A549 treated with ZK216348 at 1 μM for 4 hours (cell line): Measurements from ENCODE around the gene PSMD6. TPM values are rescaled to one million over a fixed set of nuclear protein-coding genes. Genes with fewer than 3 reads are reported as not detected.

Experiments used
- total RNA-seq: library from RNA; stranded (reverse); fragments of 200-300 nt; extraction: Qiagen RNA extraction; gene quantifications from 5 replicates; pipeline ENCODE4 v1.2.3, GENCODE V29; 2022; ENCODE audit warnings: low read depth

The PSMD6 gene
- total RNA-seq = 74.5 to 98.9 TPM (median 77.5 TPM) in 5 replicates

GRCh38 chr3:64023187-64023860 is at the start of gene PSMD6:
Gene PSMD6 (minus strand): TSS chr3:64023494. CDS start chr3:64023419, 75 bp downstream.

Other genes starting within 250 kb of the PSMD6 start
- gene C3orf49, start 204.2 kb downstream of the PSMD6 start, total RNA-seq = not detected in 5 replicates
- gene THOC7, start 159.7 kb downstream of the PSMD6 start, total RNA-seq = 53.1 to 102 TPM (median 56.5 TPM) in 5 replicates
- gene ATXN7, start 159.6 kb downstream of the PSMD6 start, total RNA-seq = 3.0 to 6.9 TPM (median 5.2 TPM) in 5 replicates
- not detected in 5 replicates for gene SCAANT1, start 111.1 kb downstream of the PSMD6 start, total RNA-seq
- 1.9 to 3.3 TPM (median 2.6 TPM) in 5 replicates for gene PRICKLE2, start 202.0 kb upstream of the PSMD6 start, total RNA-seq